Erythroblast (primary cell): Measurements from ENCODE around the gene VPS33B.

Experiments
- DNase-seq, 2 experiments: peaks; one replicate each; lab custom pipeline; 2025; lab: John Stamatoyannopoulos, UW
- GATA1 ChIP-seq: IDR thresholded peaks from 2 replicates; pipeline ENCODE4 v1.6.1; 2011; ENCODE audit warnings: low read depth, mild to moderate bottlenecking, control low read depth, low read length, moderate library complexity
- POLR2A ChIP-seq: IDR thresholded peaks from 2 replicates; pipeline ENCODE4 v1.6.1; 2011; ENCODE audit warnings: mild to moderate bottlenecking, low read length

VPS33B gene

DNA sequence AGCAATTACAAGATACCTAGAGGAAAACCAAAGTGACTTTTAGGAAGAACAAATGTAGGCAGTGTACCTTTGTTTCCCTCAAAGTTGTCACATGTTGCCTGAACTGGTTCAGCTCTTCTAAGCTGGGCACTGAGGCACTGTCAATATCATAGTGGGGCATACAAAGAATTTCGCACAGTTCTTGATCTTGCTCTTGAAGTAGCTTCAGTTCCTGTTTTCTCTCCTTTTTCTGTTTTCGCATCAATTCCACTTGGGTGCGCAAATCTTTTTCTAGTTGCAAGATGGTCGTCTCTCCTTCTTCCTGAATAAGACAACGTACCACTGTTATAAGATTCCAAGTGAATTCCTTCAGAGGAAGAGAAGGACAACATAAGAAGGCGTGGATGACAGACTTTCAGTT lies 40.7 kb downstream of the VPS33B start:
- no peak for TF ChIP-seq GATA1
- TF ChIP-seq POLR2A = no peak
- DNase-seq = no peak

DNA sequence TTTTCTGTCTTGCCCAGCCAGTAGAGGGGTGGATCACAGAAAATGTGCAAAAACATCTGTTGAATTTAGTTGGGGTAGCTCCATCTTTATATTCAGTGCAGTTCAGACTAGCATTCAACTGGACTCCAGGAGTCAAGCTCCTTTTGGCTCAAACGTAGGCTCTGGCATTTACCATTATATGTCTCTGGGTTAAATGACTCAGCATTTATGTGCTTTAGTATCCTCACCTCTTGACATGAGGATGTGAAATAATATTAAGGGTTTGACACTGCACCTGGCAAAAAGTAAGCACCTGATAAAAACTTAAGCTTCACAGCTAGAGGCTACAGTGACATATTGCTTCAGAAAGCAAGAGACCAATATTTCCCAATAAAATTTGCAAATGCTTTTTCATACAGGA lies 42.8 kb downstream of the VPS33B start:
- peak in 1 of 2 experiments; percentile 15 for DNase-seq
- TF ChIP-seq GATA1 = no peak
- no peak for TF ChIP-seq POLR2A

GRCh38 chr15:90974216-90974615 lies 48.2 kb downstream of the VPS33B start:
- TF ChIP-seq POLR2A (no peak), GATA1 (no peak)
- DNase-seq = no peak

GRCh38 chr15:90972133-90972532 lies 50.3 kb downstream of the VPS33B start:
- no peak for TF ChIP-seq POLR2A
- TF ChIP-seq GATA1 = no peak
- no peak for DNase-seq

GRCh38 chr15:90970274-90970673 lies 52.1 kb downstream of the VPS33B start:
- DNase-seq = no peak

GRCh38 chr15:90968434-90968833 lies 54.0 kb downstream of the VPS33B start:
- no peak for DNase-seq

More at GRCh38 chr15:90970274-90970673, 52.1 kb downstream of the VPS33B start:
- TF ChIP-seq GATA1 (no peak), POLR2A (no peak)

DNA sequence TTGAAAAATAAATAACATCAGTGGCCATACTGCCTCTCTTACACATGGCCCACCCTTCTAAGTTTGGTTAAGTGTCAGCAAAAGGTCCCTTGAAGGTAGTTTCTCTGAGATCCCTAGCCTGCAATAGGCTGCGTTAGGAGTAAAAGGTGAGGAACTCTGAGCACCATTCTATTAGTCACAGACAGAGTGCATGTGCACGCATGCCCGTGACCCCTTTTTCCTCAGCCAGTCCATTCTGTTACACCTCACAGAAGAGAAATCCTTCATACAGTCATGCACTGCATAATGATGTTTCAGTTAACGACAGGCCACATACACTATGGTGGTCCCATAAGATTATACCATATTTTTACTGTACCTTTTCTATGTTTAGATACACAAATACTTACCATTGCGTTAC lies 55.2 kb downstream of the VPS33B start:
- TF ChIP-seq POLR2A = no peak
- TF ChIP-seq GATA1 = no peak
- DNase-seq = no peak

More at GRCh38 chr15:90968434-90968833, 54.0 kb downstream of the VPS33B start:
- TF ChIP-seq POLR2A = no peak
- no peak for TF ChIP-seq GATA1

GRCh38 chr15:90966262-90966661 lies 56.1 kb downstream of the VPS33B start:
- DNase-seq = no peak
- TF ChIP-seq GATA1 (no peak), POLR2A (no peak)

DNA sequence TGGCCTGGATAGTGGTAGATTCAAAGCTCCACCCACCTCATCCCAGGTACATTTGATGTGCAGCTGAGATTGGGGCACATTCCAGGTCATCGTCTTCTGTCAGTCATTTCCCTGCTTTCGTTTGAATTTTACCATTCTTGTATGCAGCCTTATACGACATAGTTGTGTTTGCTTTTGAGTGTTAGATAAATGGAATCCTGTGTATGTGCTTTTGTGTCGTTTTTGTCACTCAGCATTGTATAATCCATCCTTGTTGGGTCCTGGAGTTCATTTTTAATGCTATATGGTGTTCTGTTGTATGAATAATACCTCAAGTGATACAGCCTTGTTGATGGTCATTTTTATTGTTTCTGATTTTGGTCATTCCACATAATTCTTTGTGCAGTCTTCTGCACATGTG lies 60.4 kb downstream of the VPS33B start:
- no peak for DNase-seq
- TF ChIP-seq GATA1 (no peak), POLR2A (no peak)

GRCh38 chr15:90960298-90961091 lies 61.9 kb downstream of the VPS33B start:
- no peak for TF ChIP-seq POLR2A
- no peak for DNase-seq

- no peak for DNase-seq
- TF ChIP-seq GATA1 (no peak), POLR2A (no peak)
These were observed 62.5 kb downstream of the VPS33B start for GRCh38 chr15:90959894-90960293.

GRCh38 chr15:90959028-90959595 lies 63.3 kb downstream of the VPS33B start:
- TF ChIP-seq GATA1 (no peak), POLR2A (no peak)
- no peak for DNase-seq

- DNase-seq = no peak
- no peak for TF ChIP-seq POLR2A
- TF ChIP-seq GATA1 = no peak
These were observed 64.6 kb downstream of the VPS33B start for GRCh38 chr15:90957791-90958190.

GRCh38 chr15:90957031-90957790 lies 65.2 kb downstream of the VPS33B start:
- TF ChIP-seq GATA1 (no peak), POLR2A (no peak)
- no peak for DNase-seq
